Activated CD8-positive, alpha-beta T cell treated with anti-CD3 and anti-CD28 coated beads for 36 hours (primary cell): ENCODE measurements around the gene SLAIN2. TPM values are rescaled to one million over a fixed set of nuclear protein-coding genes. Genes with fewer than 3 reads are reported as not detected.

Source experiments
- ATAC-seq: fragments of 200-7000 bp; cut with Tn5 transposase; one replicate; pipeline ENCODE4 v1.10.0; 2021; ENCODE audit warnings: mild to moderate bottlenecking, moderate library complexity
- CTCF ChIA-PET: fragments of 350-600 bp; sonication (Branson Sonifier 250); formaldehyde crosslinking; loops from one replicate; lab custom pipeline; 2021; ENCODE audit warnings: antibody characterized with exemption; lab: Charles Lee
- POLR2A ChIA-PET: fragments of 350-600 bp; sonication (Branson Sonifier 250); formaldehyde crosslinking; loops from one replicate; lab custom pipeline; 2021; ENCODE audit warnings: antibody characterized with exemption; lab: Charles Lee
- DNase-seq: peaks from one replicate; pipeline ENCODE4 v3.0.0-alpha.2; 2020
- H3K27ac Mint-ChIP-seq: one replicate; pipeline ENCODE4 v1.8.0; 2021; ENCODE audit warnings: mild to moderate bottlenecking, mixed read lengths
- H3K27me3 Mint-ChIP-seq: one replicate; pipeline ENCODE4 v1.8.0; 2021; ENCODE audit warnings: mixed read lengths
- H3K36me3 Mint-ChIP-seq: one replicate; pipeline ENCODE4 v1.8.0; 2021; ENCODE audit warnings: low read depth, mixed read lengths
- H3K4me1 Mint-ChIP-seq: one replicate; pipeline ENCODE4 v1.8.0; 2021; ENCODE audit warnings: low read depth, mixed read lengths
- H3K4me3 Mint-ChIP-seq: one replicate; pipeline ENCODE4 v1.8.0; 2021; ENCODE audit warnings: mild to moderate bottlenecking, moderate library complexity, mixed read lengths
- H3K9me3 Mint-ChIP-seq: one replicate; pipeline ENCODE4 v1.8.0; 2021; ENCODE audit warnings: mixed read lengths
- CTCF ChIP-seq: fragments of 200-600 bp; IDR thresholded peaks from one replicate; pipeline ENCODE4 v1.8.0; 2022; ENCODE audit warnings: antibody characterized with exemption, mild to moderate bottlenecking
- intact Hi-C: fragments of 100-400 bp; cut with micrococcal nuclease; formaldehyde crosslinking; loops from one replicate; pipeline ENCODE4 v1.10.0; 2022
- total RNA-seq, 2 experiments: library from RNA; stranded (reverse); gene quantifications; one replicate each; pipeline ENCODE4 v1.2.3, GENCODE V29; 2021

The SLAIN2 gene
- total RNA-seq, 2 experiments from 2014 or later = 48.6 to 53.2 TPM

DNA sequence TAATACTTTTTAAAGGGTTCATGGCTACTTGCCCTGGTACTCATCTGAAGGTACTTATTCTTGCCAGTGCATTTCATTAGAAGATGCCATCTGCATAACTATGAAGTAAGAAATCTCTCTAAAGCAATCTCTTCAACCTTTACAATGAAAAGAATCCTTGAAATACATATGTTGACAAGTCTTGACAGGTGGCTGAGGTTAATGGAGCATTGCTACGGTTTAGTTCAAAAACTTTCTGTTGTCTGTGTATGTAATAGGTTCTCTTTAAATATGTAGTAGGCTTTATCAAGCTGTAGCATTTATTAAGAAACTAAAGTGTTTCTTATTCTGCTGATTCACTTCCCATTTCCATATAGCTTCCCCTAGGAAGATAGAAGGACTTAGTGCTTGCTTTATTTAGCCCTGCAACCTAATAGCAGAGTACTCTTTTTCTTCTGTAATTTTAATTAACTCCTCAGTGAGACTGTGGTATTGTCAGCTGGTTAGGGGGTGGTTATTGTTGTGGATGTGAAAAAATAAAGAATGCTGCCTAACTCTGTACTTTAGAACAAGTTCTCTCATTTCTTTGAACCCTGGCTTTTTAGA, 39.3 kb downstream of the SLAIN2 start:
- no peak overlapping the region for H3K27ac Mint-ChIP-seq
- H3K4me1 Mint-ChIP-seq = no peaks in the 10 kb centered on the region
- no peak for ATAC-seq
- CTCF ChIA-PET = interaction anchor here (0.7 to 1.2 kb wide), 2 partner anchors 72 to 458 kb away, joined by 3 to 4 read pairs; no protein-coding TSS in a partner anchor
- intact Hi-C loops = no loop called here
- H3K27me3 Mint-ChIP-seq = no peaks in the 10 kb centered on the region
- H3K4me3 Mint-ChIP-seq = no peak overlapping the region
- no peak for TF ChIP-seq CTCF
- H3K9me3 Mint-ChIP-seq = no peaks in the 10 kb centered on the region
- peaks cover 22% of the 10 kb centered on the region for H3K36me3 Mint-ChIP-seq
- no peak for DNase-seq
- POLR2A ChIA-PET = no interaction called here

- no peak for TF ChIP-seq CTCF
- no peaks in the 10 kb centered on the region for H3K4me1 Mint-ChIP-seq
- intact Hi-C loops = no loop called here
- ChIA-PET CTCF (no interaction called here), POLR2A (no interaction called here)
- no peak overlapping the region for H3K4me3 Mint-ChIP-seq
- H3K36me3 Mint-ChIP-seq = peaks cover 22% of the 10 kb centered on the region
- no peaks in the 10 kb centered on the region for H3K9me3 Mint-ChIP-seq
- H3K27me3 Mint-ChIP-seq = no peaks in the 10 kb centered on the region
- DNase-seq = no peak
- no peak overlapping the region for H3K27ac Mint-ChIP-seq
- no peak for ATAC-seq
These were observed 47.3 kb downstream of the SLAIN2 start for GRCh38 chr4:48388525-48389154.

DNA sequence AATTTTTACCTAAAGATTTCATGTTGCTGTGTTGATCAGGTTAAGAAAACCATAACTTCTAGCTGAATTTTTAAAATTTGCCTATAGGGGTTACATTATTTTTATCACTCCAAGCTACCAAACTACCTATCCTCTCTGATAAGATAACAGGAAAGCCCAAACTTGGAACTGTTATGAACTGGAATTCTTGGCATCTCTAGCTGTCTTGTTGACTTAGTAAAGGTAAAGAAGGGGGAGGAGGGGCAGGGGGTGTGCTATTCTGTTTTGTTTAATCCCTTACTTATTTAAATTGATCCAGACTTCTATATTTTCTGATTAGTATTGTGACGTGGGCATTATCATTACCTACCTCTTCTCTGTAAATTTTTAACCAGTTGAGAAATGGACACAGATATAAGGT, 54.7 kb downstream of the SLAIN2 start:
- no peaks in the 10 kb centered on the region for H3K9me3 Mint-ChIP-seq
- no peaks in the 10 kb centered on the region for H3K27me3 Mint-ChIP-seq
- CTCF ChIA-PET = interaction anchor here (0.9 kb wide), 1 partner anchor 25 kb away, joined by 4 read pairs; no protein-coding TSS in a partner anchor
- H3K36me3 Mint-ChIP-seq = peaks cover 42% of the 10 kb centered on the region
- DNase-seq = no peak
- no peak overlapping the region for H3K4me3 Mint-ChIP-seq
- peaks cover 16% of the 10 kb centered on the region for H3K4me1 Mint-ChIP-seq
- intact Hi-C loops = no loop called here
- ATAC-seq = no peak
- POLR2A ChIA-PET = no interaction called here
- TF ChIP-seq CTCF = no peak
- no peak overlapping the region for H3K27ac Mint-ChIP-seq

- Mint-ChIP-seq H3K4me1 (peaks cover 40% of the 10 kb centered on the region), H3K27me3 (no peaks in the 10 kb centered on the region), H3K36me3 (peaks cover 44% of the 10 kb centered on the region), H3K27ac (no peak overlapping the region), H3K9me3 (no peaks in the 10 kb centered on the region), H3K4me3 (no peak overlapping the region)
- CTCF ChIA-PET = no interaction called here
- intact Hi-C loops = no loop called here
- TF ChIP-seq CTCF = no peak
- POLR2A ChIA-PET = no interaction called here
- no peak for DNase-seq
- no peak for ATAC-seq
These were observed 59.1 kb downstream of the SLAIN2 start for GRCh38 chr4:48400416-48400815.

DNA sequence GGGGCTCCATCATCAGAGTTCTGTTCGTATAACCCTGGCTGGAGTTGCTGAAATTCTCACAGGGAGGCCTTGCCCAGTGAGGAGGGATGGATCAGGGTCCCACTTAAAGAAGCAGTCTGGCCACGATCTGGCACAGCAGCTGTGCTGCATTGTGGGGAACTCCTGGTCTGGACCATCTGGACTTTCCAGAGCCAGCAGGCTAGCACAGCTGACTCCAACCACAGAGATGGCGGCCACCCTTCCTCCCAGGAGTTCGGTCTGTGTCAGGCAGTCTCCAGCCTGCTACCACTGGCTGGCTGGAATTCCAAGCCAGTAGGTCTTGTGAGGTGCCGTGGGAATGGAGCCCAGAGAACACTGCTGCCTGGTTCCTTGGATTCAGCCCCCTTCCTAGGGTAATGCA, 62.0 kb downstream of the SLAIN2 start:
- Mint-ChIP-seq H3K36me3 (peaks cover 23% of the 10 kb centered on the region), H3K27me3 (no peaks in the 10 kb centered on the region), H3K9me3 (no peaks in the 10 kb centered on the region), H3K4me1 (peaks cover 40% of the 10 kb centered on the region), H3K27ac (no peak overlapping the region), H3K4me3 (no peak overlapping the region)
- no peak for DNase-seq
- POLR2A ChIA-PET = no interaction called here
- TF ChIP-seq CTCF = no peak
- intact Hi-C loops = no loop called here
- ATAC-seq = no peak
- CTCF ChIA-PET = no interaction called here
